Hepatic stellate cell (primary cell): Measurements from ENCODE around the gene TRIM7.
"Not testable (repeated sequence)": the region's sequence is repeated elsewhere in the genome, so short reads cannot be mapped to it uniquely, and the experiment has no call there.

Source experiments
- DNase-seq: peaks from one replicate; pipeline ENCODE4 v3.0.0; 2011; ENCODE audit warnings: low spot score

TRIM7 gene

GRCh38 chr5:181212934-181213333, 7.9 kb upstream of the TRIM7 start:
- DNase-seq = no peak

- no peak for DNase-seq
Measured at GRCh38 chr5:181212080-181212479, 7.1 kb upstream of the TRIM7 start.

DNA sequence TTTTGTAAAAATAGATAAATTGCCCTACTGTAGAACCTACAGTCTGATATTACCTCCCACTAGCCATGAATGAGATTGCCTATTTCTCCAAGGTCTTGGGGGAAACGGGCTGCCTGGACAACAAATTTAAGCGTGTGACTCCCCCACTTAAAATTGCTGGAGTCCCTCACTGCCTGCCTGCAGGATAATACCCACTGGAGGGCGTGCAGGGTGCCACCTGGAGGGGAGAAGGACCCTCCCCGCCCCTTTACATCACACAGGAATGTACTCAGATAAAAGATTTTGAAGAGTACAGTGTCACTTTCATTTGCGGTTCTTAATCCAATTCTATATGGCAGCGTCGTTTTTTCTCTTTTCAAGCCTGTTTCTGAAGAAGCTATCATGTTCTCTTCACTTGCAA, 6.2 kb upstream of the TRIM7 start:
- DNase-seq = no peak

DNA sequence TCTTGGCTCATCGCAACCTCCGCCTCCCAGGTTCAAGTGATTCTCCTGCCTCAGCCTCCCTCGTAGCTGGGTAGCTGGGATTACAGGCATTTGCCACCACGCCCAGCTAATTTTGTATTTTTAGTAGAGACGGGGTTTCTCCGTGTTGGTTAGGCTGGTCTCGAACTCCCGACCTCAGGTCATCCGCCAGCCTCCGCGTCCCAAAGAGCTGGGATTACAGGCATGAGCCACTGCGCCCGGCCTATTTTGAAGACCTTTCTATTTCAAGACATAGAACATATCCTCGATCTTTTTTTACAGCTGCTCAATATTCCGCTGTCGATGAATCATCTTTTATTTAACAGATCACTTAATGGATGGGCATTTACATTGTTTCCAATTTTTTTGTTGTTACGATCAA, 5.7 kb upstream of the TRIM7 start:
- not testable (repeated sequence) for DNase-seq

GRCh38 chr5:181210148-181210547, 5.2 kb upstream of the TRIM7 start:
- not testable (repeated sequence) for DNase-seq

DNA sequence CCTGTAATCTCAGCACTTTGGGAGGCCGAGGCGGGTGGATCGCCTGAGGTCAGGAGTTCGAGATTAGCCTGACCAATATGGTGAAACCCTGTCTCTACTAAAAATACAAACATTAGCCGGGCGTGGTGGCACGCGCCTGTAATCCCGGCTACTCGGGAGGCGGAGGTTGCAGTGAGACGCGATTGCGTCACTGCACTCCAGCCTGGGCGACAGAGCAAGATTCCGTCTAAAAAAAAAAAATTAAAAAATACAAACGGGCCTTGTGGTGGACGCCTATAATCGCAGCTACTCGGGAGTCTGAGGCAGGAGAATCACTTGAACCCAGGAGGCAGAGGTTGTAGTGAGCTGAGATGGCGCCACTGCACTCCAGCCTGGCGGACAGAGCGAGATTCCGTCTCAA, 4.0 kb upstream of the TRIM7 start:
- DNase-seq = not testable (repeated sequence)

GRCh38 chr5:181207960-181208253, 2.9 kb upstream of the TRIM7 start:
- DNase-seq = no peak

- DNase-seq = no peak
Measured at GRCh38 chr5:181207214-181207959, 2.4 kb upstream of the TRIM7 start.

DNA sequence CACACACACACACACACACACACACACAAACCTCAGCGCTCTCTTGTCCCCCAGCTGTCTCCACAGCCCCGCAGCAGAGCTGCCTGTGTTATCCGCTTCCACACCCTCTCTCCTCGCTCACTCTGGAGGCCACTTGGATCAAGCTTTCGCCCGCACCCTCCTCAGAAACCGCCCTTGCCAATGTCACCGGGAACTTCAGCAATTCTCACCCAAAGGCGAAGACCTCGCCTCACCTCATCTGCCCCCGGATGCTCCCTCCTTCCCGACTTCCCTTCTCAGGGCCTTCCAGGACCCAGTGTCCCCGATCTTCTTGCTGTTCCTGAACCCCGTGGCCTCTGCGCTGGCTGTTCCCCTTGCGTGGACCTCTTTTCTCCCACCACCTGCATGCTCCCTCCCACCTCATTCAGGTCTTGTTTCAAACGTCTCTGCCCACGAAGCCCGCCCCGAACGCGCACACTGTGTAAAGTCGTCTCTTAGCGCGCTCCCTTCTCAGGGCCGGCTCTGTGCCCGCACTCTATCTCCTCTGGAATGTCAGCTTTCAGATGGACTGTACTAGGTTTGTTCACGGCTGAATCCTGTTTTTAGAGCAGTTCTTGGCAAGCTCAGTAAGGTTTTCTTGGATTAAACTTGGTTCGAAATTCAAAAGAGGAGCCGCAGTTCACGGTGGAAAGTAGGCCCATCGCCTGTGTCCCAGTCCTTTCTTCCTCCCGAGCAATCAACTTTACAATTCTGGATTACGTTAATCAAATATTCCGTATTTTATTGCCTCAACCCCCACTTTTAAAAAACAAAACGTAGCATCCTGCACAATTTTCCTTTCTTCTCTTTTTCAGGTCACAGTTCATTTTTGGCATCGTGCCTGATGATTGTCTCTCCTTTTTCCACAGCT, 1.0 kb upstream of the TRIM7 start:
- DNase-seq = no peak

GRCh38 chr5:181204113-181204825, 727 bp downstream of the TRIM7 start:
- DNase-seq = no peak

DNA sequence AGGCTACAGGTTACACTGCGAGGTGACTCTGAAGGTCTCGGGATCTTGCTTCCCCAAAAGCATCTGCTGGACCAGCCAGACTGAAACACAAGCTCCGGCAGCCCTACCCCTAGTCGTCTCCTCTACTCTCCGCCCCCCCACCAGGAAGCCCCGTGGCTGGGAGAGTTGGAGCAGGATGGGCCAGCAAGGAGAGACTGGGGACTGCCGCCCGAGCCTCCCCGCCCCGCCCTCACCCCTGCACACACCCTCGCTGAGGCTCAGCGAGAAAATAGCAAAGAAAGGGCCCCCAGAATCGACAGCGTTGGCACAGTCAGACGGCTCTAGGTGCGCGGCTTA, 1.3 kb downstream of the TRIM7 start:
- no peak for DNase-seq

DNA sequence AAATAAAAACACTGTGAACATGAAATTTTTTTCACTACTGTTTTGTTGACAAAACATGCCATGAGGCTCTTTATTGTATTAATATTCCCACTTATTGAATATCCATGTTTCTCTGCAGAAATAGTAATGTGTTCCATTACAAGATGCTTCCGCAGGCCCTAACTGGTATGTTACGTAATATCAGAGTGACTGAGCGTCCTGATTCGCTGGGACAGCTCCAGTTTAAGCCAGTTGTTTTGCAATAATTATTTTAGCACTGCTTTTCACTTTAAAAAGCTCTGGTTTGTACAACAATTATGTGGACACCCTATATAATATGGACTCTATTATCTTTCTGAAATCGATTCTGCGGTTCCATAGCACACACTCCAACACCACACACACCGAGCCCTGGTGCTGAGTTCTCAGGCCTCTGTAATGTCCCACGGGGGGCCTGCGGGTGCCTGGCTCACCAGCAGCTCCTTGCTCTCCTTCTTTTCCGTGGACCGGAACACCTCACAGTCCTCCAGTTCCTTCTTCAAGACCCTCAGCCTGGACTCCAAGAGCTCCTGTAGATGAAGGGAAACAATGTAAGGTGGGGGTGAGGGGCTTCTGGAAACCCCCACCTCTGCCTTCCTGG, 1.8 kb downstream of the TRIM7 start:
- DNase-seq = no peak

DNA sequence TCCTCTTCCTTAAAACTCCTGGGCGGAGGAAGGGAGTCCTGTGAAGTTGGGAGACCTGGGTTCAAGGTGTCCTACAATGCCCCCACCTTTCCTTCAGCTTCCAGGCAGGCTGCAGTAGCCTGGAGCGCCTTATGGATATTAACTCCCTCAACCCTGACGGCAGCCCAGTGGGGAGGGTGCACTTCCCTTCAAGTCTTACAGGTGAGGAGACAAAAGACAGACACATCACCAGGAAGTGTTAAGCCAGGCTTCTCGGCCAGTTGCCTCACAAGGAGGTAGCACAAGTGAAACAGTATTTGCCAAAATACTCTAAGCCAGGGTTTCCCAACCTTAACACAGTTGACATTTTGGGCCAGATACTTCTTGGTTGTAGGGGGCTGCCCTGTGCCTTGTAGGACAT, 4.2 kb downstream of the TRIM7 start:
- no peak for DNase-seq

DNA sequence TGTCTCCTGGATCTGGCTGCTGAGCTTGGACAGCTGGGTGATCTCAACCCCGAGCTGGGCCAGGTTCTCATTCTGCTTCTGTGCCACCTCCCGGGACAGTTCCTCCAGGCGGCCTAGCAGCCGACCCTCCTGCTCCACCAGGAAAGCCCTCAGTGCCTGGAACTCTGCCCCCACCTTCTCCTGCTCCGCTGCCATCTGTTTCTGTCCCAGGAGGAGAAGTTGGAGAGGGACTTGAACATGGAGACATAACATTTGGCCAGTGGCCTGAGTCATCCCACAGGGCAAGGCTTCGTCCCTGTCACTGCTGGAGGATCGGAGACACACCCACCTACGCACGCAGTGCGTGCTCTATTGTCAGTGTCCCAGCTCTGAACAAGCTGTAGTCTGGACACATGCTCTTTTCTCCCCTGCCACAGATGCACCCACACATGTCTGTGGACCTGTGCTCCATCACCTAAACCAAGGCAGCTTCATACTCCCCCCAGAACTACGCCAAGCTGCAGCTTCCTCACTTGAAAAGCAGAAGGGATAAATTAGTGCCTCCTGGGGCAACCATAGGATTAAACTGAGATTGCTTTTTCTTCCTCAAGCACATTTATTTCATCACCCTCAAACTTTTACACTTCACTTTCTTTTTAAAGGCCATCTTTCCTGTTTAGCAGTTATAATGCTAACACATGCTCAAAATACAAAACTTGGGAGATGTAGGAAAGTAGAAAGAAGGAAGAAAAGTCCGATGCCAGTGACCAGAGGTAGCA, 4.9 kb downstream of the TRIM7 start:
- DNase-seq = no peak

- no peak for DNase-seq
Measured at GRCh38 chr5:181198905-181199519, 6.0 kb downstream of the TRIM7 start.

GRCh38 chr5:181198106-181198685, 6.8 kb downstream of the TRIM7 start:
- DNase-seq = no peak

GRCh38 chr5:181197326-181197951, 7.6 kb downstream of the TRIM7 start:
- no peak for DNase-seq

- no peak for DNase-seq
Measured at GRCh38 chr5:181195249-181195761, 9.7 kb downstream of the TRIM7 start.

GRCh38 chr5:181194489-181195248, 10.3 kb downstream of the TRIM7 start:
- DNase-seq = no peak

- no peak for DNase-seq
Measured at GRCh38 chr5:181193656-181194055, 11.3 kb downstream of the TRIM7 start.
